K562 (cell line): Measurements from ENCODE around the gene OGFR. TPM values are rescaled to one million over a fixed set of nuclear protein-coding genes. Genes with fewer than 3 reads are reported as not detected.

ENCODE experiments used
- ATAC-seq: fragments of 200-7000 bp; cut with Tn5 transposase; 3 replicates; pipeline ENCODE4 v1.9.1; 2020; ENCODE audit warnings: moderate library complexity
- BruUV-seq: library from RNA; stranded (reverse); fragments of 400-500 nt; replicated peaks from 2 replicates; lab custom pipeline; 2021; lab: Mats Ljungman, UMichigan
- CTCF ChIA-PET: fragments of 300-600 bp; formaldehyde crosslinking; extraction: SDS; loops from one replicate; lab custom pipeline; 2021; ENCODE audit warnings: low intra/inter-chr PET ratio; lab: Yijun Ruan, JAX
- POLR2A ChIA-PET: fragments of 300-600, 350-650 bp; sonication (Branson Sonifier 250); formaldehyde crosslinking; extraction: SDS; loops from one replicate; lab custom pipeline; 2021; ENCODE audit warnings: antibody characterized with exemption, inconsistent platforms; lab: Yijun Ruan, JAX
- DNase-seq, 4 experiments: peaks; one replicate each; pipeline versions ENCODE4 v3.0.0 to v3.0.0-alpha.2; 2011 to 2018; ENCODE audit warnings: low spot score in 3 of 4, mixed read lengths in 3 of 4; ENCODE audit errors: extremely low read depth in 1 of 4
- FAIRE-seq: peaks from 2 replicates; lab custom pipeline; 2011; peaks lifted over from hg19 to GRCh38; lab: Jason Lieb, UNC
- H2AFZ ChIP-seq: 2 replicates; pipeline ENCODE4 v1.6.0; 2011; ENCODE audit warnings: low read depth, low read length, control low read depth, inconsistent platforms
- H3K27ac ChIP-seq: fragments of 200-600 bp; 3 replicates; pipeline ENCODE4 v1.8.0; 2011; ENCODE audit warnings: low read depth, mild to moderate bottlenecking, control low read depth, inconsistent platforms, low read length, moderate library complexity, mixed read lengths; ENCODE audit errors: extremely low read depth
- H3K27me3 ChIP-seq, 2 experiments: fragments of 300-600 bp in 1 of 2; 2 replicates in 1 of 2; 3 replicates in 1 of 2; pipeline versions ENCODE4 v1.6.0 to v1.8.0; 2011; ENCODE audit warnings: inconsistent platforms in 2 of 2, low read length in 2 of 2, mild to moderate bottlenecking in 1 of 2, mixed read lengths in 1 of 2, moderate library complexity in 1 of 2; ENCODE audit not compliant: control insufficient read depth in 2 of 2, insufficient read depth in 2 of 2
- H3K36me3 ChIP-seq: fragments of 300-600 bp; 3 replicates; pipeline ENCODE4 v1.8.0; 2011; ENCODE audit warnings: mild to moderate bottlenecking, low read length, inconsistent platforms; ENCODE audit not compliant: control insufficient read depth, insufficient read depth
- H3K4me1 ChIP-seq, 2 experiments: fragments of 200-600 bp in 1 of 2; replicated peaks in 1 of 2; 2 replicates in 1 of 2; 3 replicates in 1 of 2; pipeline versions ENCODE4 v1.5.1 to v1.8.0; 2011; ENCODE audit warnings: inconsistent platforms in 2 of 2, low read length in 2 of 2, mild to moderate bottlenecking in 1 of 2, mixed read lengths in 1 of 2, moderate library complexity in 1 of 2; ENCODE audit not compliant: control insufficient read depth in 2 of 2, insufficient read depth in 2 of 2
- H3K4me2 ChIP-seq: 2 replicates; pipeline ENCODE4 v1.6.1; 2011; ENCODE audit warnings: low read length, control low read depth, inconsistent platforms, mixed read lengths; ENCODE audit not compliant: insufficient read depth
- H3K4me3 ChIP-seq: fragments of 200-600 bp; sonication (generic), shearing (Covaris generic); 2 replicates; pipeline ENCODE4 v1.5.1; 2016; ENCODE audit warnings: control low read depth, inconsistent platforms
- H3K79me2 ChIP-seq: fragments of 200-600 bp; 3 replicates; pipeline ENCODE4 v1.8.0; 2011; ENCODE audit warnings: low read length, inconsistent platforms; ENCODE audit not compliant: control insufficient read depth, insufficient read depth
- H3K9ac ChIP-seq, 2 experiments: 2 replicates each; pipeline versions ENCODE4 v1.6.0 to v1.6.1; 2011; ENCODE audit warnings: low read depth in 2 of 2, low read length in 2 of 2, control low read depth in 1 of 2, inconsistent platforms in 1 of 2, mild to moderate bottlenecking in 1 of 2, mixed read lengths in 1 of 2; ENCODE audit not compliant: insufficient read depth in 1 of 2
- H3K9me1 ChIP-seq: one replicate; pipeline ENCODE4 v1.6.0; 2011; ENCODE audit warnings: inconsistent platforms, mild to moderate bottlenecking, low read length, moderate library complexity; ENCODE audit not compliant: control insufficient read depth, insufficient read depth
- H3K9me3 ChIP-seq: replicated peaks from 2 replicates; pipeline ENCODE4 v1.5.1; 2011; ENCODE audit warnings: low read depth, low read length, inconsistent platforms; ENCODE audit not compliant: control insufficient read depth, insufficient read depth
- H4K20me1 ChIP-seq: replicated peaks from 2 replicates; pipeline ENCODE4 v1.6.1; 2011; ENCODE audit warnings: low read length, inconsistent platforms, mixed read lengths; ENCODE audit not compliant: control insufficient read depth, insufficient read depth
- HEY1 ChIP-seq: fragments of 250-450 bp; sonication (Bioruptor Pico); IDR thresholded peaks from 2 replicates; pipeline ENCODE4 v1.5.0; 2020; ENCODE audit warnings: mild to moderate bottlenecking, moderate library complexity, borderline replicate concordance
- KDM5B ChIP-seq: fragments of 200-600 bp; sonication (generic); IDR thresholded peaks from 2 replicates; pipeline ENCODE4 v1.6.1; 2012; ENCODE audit warnings: low read depth, mild to moderate bottlenecking, moderate library complexity, low read length, control low read depth, inconsistent platforms; ENCODE audit not compliant: insufficient replicate concordance
- POLR2G ChIP-seq: fragments of 200-400 bp; formaldehyde crosslinking; IDR thresholded peaks from 2 replicates; pipeline ENCODE4 v1.6.1; 2017; ENCODE audit warnings: low read depth, mild to moderate bottlenecking, antibody characterized with exemption, low read length, moderate library complexity
- ZKSCAN3 ChIP-seq: fragments of 250-450 bp; sonication (Bioruptor Pico); IDR thresholded peaks from 2 replicates; pipeline ENCODE4 v1.4.0; 2020
- ZNF76 ChIP-seq: fragments of 250-450 bp; sonication (Bioruptor Pico); IDR thresholded peaks from 2 replicates; pipeline ENCODE4 v1.4.0; 2020; ENCODE audit warnings: mild to moderate bottlenecking, moderate library complexity, borderline replicate concordance
- ZSCAN32 ChIP-seq: fragments of 450-650 bp; formaldehyde crosslinking; IDR thresholded peaks from 2 replicates; pipeline ENCODE4 v1.4.0; 2020; ENCODE audit warnings: mild to moderate bottlenecking, moderate library complexity
- WGBS: fragments of 100-300 bp; shearing (Covaris generic); methylation state at CpG from one replicate; pipeline ENCODE4 v1.1.6; 2016; ENCODE audit warnings: low coverage, mixed read lengths; ENCODE audit not compliant: insufficient coverage; ENCODE audit errors: missing lambda C conversion rate; 5-methylcytosine and 5-hydroxymethylcytosine counted together
- in situ Hi-C: fragments of 300-500 bp; cut with MboI; formaldehyde crosslinking; loops from 4 replicates; pipeline ENCODE4 v1.15.0; 2018; ENCODE audit warnings: inconsistent platforms, mixed read lengths
- intact Hi-C: fragments of 100-400 bp; cut with micrococcal nuclease; formaldehyde crosslinking; loops from 2 replicates; pipeline ENCODE4 v1.14.2; 2022
- polyA plus RNA-seq, 8 experiments: library from polyadenylated mRNA; depleted of rRNA in 4 of 8; stranded (reverse) in 5 of 8; unstranded in 3 of 8; fragments of >200 nt; fragmentation: Nextera tagmentation in 2 of 8; fragmentation: Illumina TruSeq in 1 of 8; extraction: Ambion mirVana in 2 of 8; extraction: Trizol in 1 of 8; gene quantifications; 2 replicates each; pipeline versions ENCODE4 v1.2.1 to v1.2.3, GENCODE V29; 2011 to 2014; ENCODE audit warnings: inconsistent platforms in 1 of 8, missing spikeins in 1 of 8
- total RNA-seq, 7 experiments: library from RNA; depleted of rRNA in 6 of 7; stranded (reverse); fragments of >200 nt in 6 of 7; fragmentation: Illumina TruSeq in 2 of 7; extraction: Trizol in 2 of 7; gene quantifications; 2 replicates each; pipeline versions ENCODE4 v1.2.1 to v1.2.3, GENCODE V29; 2011 to 2021; ENCODE audit warnings: low replicate concordance in 1 of 7

Gene OGFR
- total and polyA plus RNA-seq, 9 of the 15 experiments (the other 6 are each of a cell fraction or from before 2014, with no cell fraction given) = 0.39 to 56.3 (median 17.5) TPM

GRCh38 chr20:62826646-62827310 lies 22.1 kb downstream of the OGFR start:
- intact Hi-C loops = loop anchor here (10.0 kb wide), 1 partner anchor 48 kb away; no protein-coding TSS in a partner anchor
- Histone ChIP-seq H3K4me1 (peaks cover 12 to 98% of the 10 kb centered on the region in 2 experiments), H3K27ac (no peak overlapping the region), H3K4me2 (no peak overlapping the region), H3K27me3 (no peaks in the 10 kb centered on the region), H3K9me1 (no peaks in the 10 kb centered on the region), H3K9ac (no peak overlapping the region), H2AFZ (no peak overlapping the region), H3K4me3 (no peak overlapping the region), H3K79me2 (no peaks in the 10 kb centered on the region), H3K9me3 (no peaks in the 10 kb centered on the region), H3K36me3 (no peaks in the 10 kb centered on the region), H4K20me1 (0 out of 2 replicates have a peak, but pooled peaks cover 3% of the 10 kb centered on the region)
- in situ Hi-C loops = loop anchor here (10.0 kb wide), 1 partner anchor 188 kb away; no protein-coding TSS in a partner anchor
- ChIA-PET CTCF (no interaction called here), POLR2A (no interaction called here)
- ATAC-seq = no peak
- no TSS peak for BruUV-seq
- no peak for TF ChIP-seq ZNF76
- no peak for TF ChIP-seq KDM5B
- TF ChIP-seq HEY1 (CRISPR knock-in tag) = no peak
- TF ChIP-seq ZSCAN32 = no peak
- TF ChIP-seq ZKSCAN3 (CRISPR knock-in tag) = no peak
- TF ChIP-seq POLR2G = no peak
- DNase-seq = no peak
- 53% methylated on average over 23 of the region's 24 CpGs for WGBS
- no peak for FAIRE-seq
